Parathyroid adenoma (tissue), 2 donors: ENCODE results near the gene ALOX15B.

Experiments
- H2AFZ ChIP-seq: fragments of 300-600 bp; sonication (generic); one replicate; pipeline ENCODE4 v1.7.0; 2017; ENCODE audit warnings: antibody characterized with exemption, mild to moderate bottlenecking
- H3K27ac ChIP-seq: fragments of 300-600 bp; sonication (generic); one replicate; pipeline ENCODE4 v1.7.0; 2017
- H3K27me3 ChIP-seq: fragments of 300-600 bp; sonication (generic); one replicate; pipeline ENCODE4 v1.7.0; 2017; ENCODE audit warnings: low read length; ENCODE audit not compliant: control insufficient read depth, insufficient read depth
- H3K36me3 ChIP-seq: fragments of 300-600 bp; sonication (generic); one replicate; pipeline ENCODE4 v1.7.0; 2017; ENCODE audit warnings: low read length; ENCODE audit not compliant: control insufficient read depth, insufficient read depth
- H3K4me1 ChIP-seq: fragments of 300-600 bp; sonication (generic); one replicate; pipeline ENCODE4 v1.7.0; 2017; ENCODE audit warnings: control low read depth
- H3K4me2 ChIP-seq: fragments of 300-600 bp; sonication (generic); one replicate; pipeline ENCODE4 v1.7.0; 2017; ENCODE audit warnings: low read length
- H3K4me3 ChIP-seq: fragments of 300-600 bp; sonication (generic); one replicate; pipeline ENCODE4 v1.7.0; 2017; ENCODE audit warnings: low read depth, low read length
- H3K79me2 ChIP-seq: fragments of 300-600 bp; sonication (generic); one replicate; pipeline ENCODE4 v1.7.0; 2017; ENCODE audit warnings: control low read depth
- H3K9ac ChIP-seq: fragments of 300-600 bp; sonication (generic); one replicate; pipeline ENCODE4 v1.7.0; 2017; ENCODE audit warnings: mild to moderate bottlenecking
- H3K9me3 ChIP-seq: fragments of 300-600 bp; sonication (generic); one replicate; pipeline ENCODE4 v1.7.0; 2017; ENCODE audit warnings: low read length; ENCODE audit not compliant: control insufficient read depth
- CTCF ChIP-seq: fragments of 300-600 bp; sonication (generic); IDR thresholded peaks from one replicate; pipeline ENCODE4 v1.7.0; 2017; ENCODE audit warnings: antibody characterized with exemption, mild to moderate bottlenecking
- donor health status: primary hyperparathyroidism.

ALOX15B gene

GRCh38 chr17:8069587-8069860, 30.7 kb downstream of the ALOX15B start:
- no peak overlapping the region for H3K9ac ChIP-seq
- H3K9me3 ChIP-seq = no peaks in the 10 kb centered on the region
- no peak overlapping the region for H3K27ac ChIP-seq

GRCh38 chr17:8071496-8071895, 32.6 kb downstream of the ALOX15B start:
- no peak for TF ChIP-seq CTCF
- H2AFZ ChIP-seq = no peak overlapping the region
- no peak overlapping the region for H3K4me2 ChIP-seq
- no peaks in the 10 kb centered on the region for H3K79me2 ChIP-seq
- no peak overlapping the region for H3K27ac ChIP-seq
- H3K4me3 ChIP-seq = no peak overlapping the region
- peaks cover 7% of the 10 kb centered on the region for H3K27me3 ChIP-seq
- peaks cover 4% of the 10 kb centered on the region for H3K4me1 ChIP-seq
- H3K36me3 ChIP-seq = no peaks in the 10 kb centered on the region
- H3K9ac ChIP-seq = no peak overlapping the region
- no peaks in the 10 kb centered on the region for H3K9me3 ChIP-seq

More at GRCh38 chr17:8069587-8069860, 30.7 kb downstream of the ALOX15B start:
- no peaks in the 10 kb centered on the region for H3K36me3 ChIP-seq
- no peak overlapping the region for H3K4me2 ChIP-seq
- peaks cover 5% of the 10 kb centered on the region for H3K27me3 ChIP-seq
- H3K79me2 ChIP-seq = no peaks in the 10 kb centered on the region
- H3K4me1 ChIP-seq = peaks cover 4% of the 10 kb centered on the region
- H2AFZ ChIP-seq = no peak overlapping the region
- TF ChIP-seq CTCF = no peak
- no peak overlapping the region for H3K4me3 ChIP-seq

- no peaks in the 10 kb centered on the region for H3K36me3 ChIP-seq
- no peak overlapping the region for H3K9ac ChIP-seq
- peaks cover 7% of the 10 kb centered on the region for H3K27me3 ChIP-seq
- no peak overlapping the region for H2AFZ ChIP-seq
- no peaks in the 10 kb centered on the region for H3K79me2 ChIP-seq
- peak overlapping the region; percentile 3 for H3K4me2 ChIP-seq
- no peak overlapping the region for H3K27ac ChIP-seq
- no peak for TF ChIP-seq CTCF
- H3K4me3 ChIP-seq = no peak overlapping the region
- peaks cover 4% of the 10 kb centered on the region for H3K4me1 ChIP-seq
- no peaks in the 10 kb centered on the region for H3K9me3 ChIP-seq
Measured at GRCh38 chr17:8072341-8072728, 33.5 kb downstream of the ALOX15B start.

GRCh38 chr17:8072729-8073461, 34.0 kb downstream of the ALOX15B start:
- no peak overlapping the region for H3K4me3 ChIP-seq

More at GRCh38 chr17:8072729-8073461, 34.0 kb downstream of the ALOX15B start:
- Histone ChIP-seq H3K27ac (no peak overlapping the region), H3K79me2 (no peaks in the 10 kb centered on the region), H3K27me3 (peaks cover 7% of the 10 kb centered on the region), H3K9ac (no peak overlapping the region), H3K4me1 (peaks cover 4% of the 10 kb centered on the region), H3K9me3 (no peaks in the 10 kb centered on the region), H3K36me3 (no peaks in the 10 kb centered on the region), H2AFZ (no peak overlapping the region), H3K4me2 (peak overlapping the region; percentile 15)
- TF ChIP-seq CTCF = no peak
